Measurements from ENCODE around the gene INPP5F. TPM values are rescaled to one million over a fixed set of nuclear protein-coding genes. Genes with fewer than 3 reads are reported as not detected.

INPP5F gene
- total and polyA plus RNA-seq, 10 of the 15 experiments (the other 5 are each of a cell fraction or from before 2014, with no cell fraction given), result 6.0 to 49.3 (median 34.3) TPM

DNA sequence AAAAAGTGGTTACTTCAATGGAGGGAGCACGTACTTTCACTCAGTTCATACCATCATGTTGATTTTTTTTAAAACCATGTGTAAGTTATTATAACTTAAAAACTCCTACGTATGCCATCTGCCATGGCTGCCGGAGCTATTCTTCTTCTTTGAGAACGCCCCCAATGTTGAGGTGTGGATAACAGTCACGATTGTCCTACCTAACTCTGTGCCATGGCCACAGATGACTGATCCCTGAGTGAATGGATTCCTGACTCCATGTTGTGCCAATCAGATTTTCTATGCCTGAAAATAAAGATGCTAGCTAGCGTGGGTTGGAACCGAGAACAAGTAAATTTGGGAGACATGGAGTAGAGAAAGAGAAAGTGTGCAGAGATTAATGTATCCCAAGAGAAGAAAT, 141.5 kb downstream of the INPP5F start:
- peaks cover 0 to 7% of the 10 kb centered on the region in 2 experiments; a peak in 2 of 4 replicates for H3K36me3 ChIP-seq (ENCODE audit: control insufficient read depth in 2 of 2, insufficient read depth in 2 of 2, low read length in 1 of 2)
- no peaks in the 10 kb centered on the region for H3K27me3 ChIP-seq (replicated peaks in 1 of 2; ENCODE audit: control insufficient read depth in 2 of 2, insufficient read depth in 2 of 2, low read length in 1 of 2)
- intact Hi-C loops (cut with micrococcal nuclease; ENCODE audit: unreplicated experiment) (no loop called here), in situ Hi-C loops (cut with MboI) (no loop called here)
- DNase-seq (ENCODE audit: low read depth, low spot score), result no peak
- no peak for ATAC-seq
- H3K4me3 ChIP-seq, result no peak overlapping the region
- H3K27ac ChIP-seq (ENCODE audit: control insufficient read depth, insufficient read depth), result no peak overlapping the region
- no peak for TF ChIP-seq ZNF384 (IDR thresholded peaks at IDR 0.05; ENCODE audit: borderline replicate concordance, low read depth, low read length)
- no peak for TF ChIP-seq NR2C2 (IDR thresholded peaks at IDR 0.05; ENCODE audit: borderline replicate concordance, control insufficient read depth, insufficient read length, low read depth)
- TF ChIP-seq NFIC (IDR thresholded peaks at IDR 0.05; ENCODE audit: low read depth, low read length), result no peak
- TF ChIP-seq, protein P1, sequence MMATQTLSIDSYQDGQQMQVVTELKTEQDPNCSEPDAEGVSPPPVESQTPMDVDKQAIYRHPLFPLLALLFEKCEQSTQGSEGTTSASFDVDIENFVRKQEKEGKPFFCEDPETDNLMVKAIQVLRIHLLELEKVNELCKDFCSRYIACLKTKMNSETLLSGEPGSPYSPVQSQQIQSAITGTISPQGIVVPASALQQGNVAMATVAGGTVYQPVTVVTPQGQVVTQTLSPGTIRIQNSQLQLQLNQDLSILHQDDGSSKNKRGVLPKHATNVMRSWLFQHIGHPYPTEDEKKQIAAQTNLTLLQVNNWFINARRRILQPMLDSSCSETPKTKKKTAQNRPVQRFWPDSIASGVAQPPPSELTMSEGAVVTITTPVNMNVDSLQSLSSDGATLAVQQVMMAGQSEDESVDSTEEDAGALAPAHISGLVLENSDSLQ (IDR thresholded peaks at IDR 0.05), result no peak
- no peak for TF ChIP-seq SPI1 (IDR thresholded peaks at IDR 0.05; ENCODE audit: borderline replicate concordance, insufficient read depth, low read depth, low read length)
- TF ChIP-seq KLF5 (IDR thresholded peaks at IDR 0.05; ENCODE audit: partially characterized antibody), result no peak
- no peak for TF ChIP-seq GATAD2B (conservative IDR thresholded peaks at IDR 0.05; ENCODE audit: low read depth)
- TF ChIP-seq ZSCAN29 (IDR thresholded peaks at IDR 0.05), result no peak
- TF ChIP-seq HDGF (IDR thresholded peaks at IDR 0.05), result no peak
- no peak for TF ChIP-seq NR2F1 (conservative IDR thresholded peaks at IDR 0.05)
- no peak for TF ChIP-seq CHD1 (IDR thresholded peaks at IDR 0.05; ENCODE audit: low read depth, low read length)
- TF ChIP-seq TAF1 (IDR thresholded peaks at IDR 0.05; ENCODE audit: borderline replicate concordance, low read depth, low read length), result no peak
- no peak for TF ChIP-seq HDAC6 (IDR thresholded peaks at IDR 0.05; ENCODE audit: unreplicated experiment)
- ChIA-PET SMC1A (ENCODE audit: uncharacterized antibody, unreplicated experiment) (interaction anchor here (0.6 to 2.0 kb wide), 8 partner anchors 8 to 635 kb away, joined by 3 to 10 read pairs (median 4); no protein-coding TSS in a partner anchor), POLR2A (interaction anchor here (0.5 to 1.0 kb wide), 5 partner anchors 15 to 176 kb away, joined by 3 to 9 read pairs (median 3); no protein-coding TSS in a partner anchor), RAD21 (ENCODE audit: unreplicated experiment) (interaction anchor here (0.9 to 1.2 kb wide), 2 partner anchors 8 to 39 kb away, joined by 3 to 5 read pairs; no protein-coding TSS in a partner anchor), CTCF (interaction anchor here (0.7 to 4.6 kb wide), 5 partner anchors 8 to 325 kb away, joined by 4 to 21 read pairs (median 7); partner anchors contain the start of gene RGS10)
- H2AFZ ChIP-seq (ENCODE audit: control insufficient read depth, low read depth, low read length), result no peak overlapping the region
- no TSS peak for BruUV-seq (replicated peaks)
- no peaks in the 10 kb centered on the region for H4K20me1 ChIP-seq (ENCODE audit: control insufficient read depth, insufficient read depth)
- H3K4me1 ChIP-seq (ENCODE audit: control insufficient read depth, insufficient read depth, low read length), result peaks cover 5% of the 10 kb centered on the region; the same call in 1 of the 2 replicates
- FAIRE-seq, result no peak
- WGBS (ENCODE audit: insufficient coverage, insufficient replicate concordance, low lambda C conversion rate, missing lambda C conversion rate), result 87% methylated on average over 7 of the region's 7 CpGs
- H3K79me2 ChIP-seq (ENCODE audit: control insufficient read depth, insufficient read depth, low read length), result peaks cover 86% of the 10 kb centered on the region
- peak overlapping the region; percentile 28; the same call in 1 of the 2 replicates for H3K4me2 ChIP-seq (ENCODE audit: control insufficient read depth, insufficient read depth)
- peaks cover 11% of the 10 kb centered on the region; the same call in 2 of the 3 replicates for H3K9me3 ChIP-seq (replicated peaks; ENCODE audit: control insufficient read depth, insufficient read depth, low read length)
- H3K9ac ChIP-seq (ENCODE audit: control insufficient read depth, insufficient read depth, low read length), result no peak overlapping the region
